HepG2 (cell line): ENCODE results near the gene MXRA8. TPM values are rescaled to one million over a fixed set of nuclear protein-coding genes. Genes with fewer than 3 reads are reported as not detected.
A peak's percentile ranks its signal among the peaks of the same experiment; 100 is the strongest.

Experiments used
- ARID2 ChIP-seq: sonication (generic); formaldehyde crosslinking; IDR thresholded peaks from 2 replicates; pipeline ENCODE4 v1.8.1; 2022; ENCODE audit warnings: mild to moderate bottlenecking, missing genetic modification reagents, borderline replicate concordance
- CHD4 ChIP-seq: fragments of 200-600 bp; sonication (generic); IDR thresholded peaks from 2 replicates; pipeline ENCODE4 v1.7.0; 2017; ENCODE audit warnings: mild to moderate bottlenecking, low read length, borderline replicate concordance
- IKZF1 ChIP-seq: fragments of 450-650 bp; IDR thresholded peaks from 2 replicates; pipeline ENCODE4 v1.7.1; 2016
- NFATC3 ChIP-seq: sonication (generic); formaldehyde crosslinking; IDR thresholded peaks from 2 replicates; pipeline ENCODE4 v1.5.1; 2020; ENCODE audit warnings: mild to moderate bottlenecking, missing genetic modification reagents
- NFKB2 ChIP-seq: sonication (generic); formaldehyde crosslinking; IDR thresholded peaks from 2 replicates; pipeline ENCODE4 v1.4.0; 2020; ENCODE audit warnings: missing genetic modification reagents, borderline replicate concordance
- NR2C2 ChIP-seq: sonication (generic); formaldehyde crosslinking; IDR thresholded peaks from 2 replicates; pipeline ENCODE4 v1.4.0; 2020; ENCODE audit warnings: missing genetic modification reagents, mild to moderate bottlenecking, moderate library complexity, borderline replicate concordance
- SMAD9 ChIP-seq: sonication (generic); formaldehyde crosslinking; IDR thresholded peaks from 2 replicates; pipeline ENCODE4 v1.5.1; 2020; ENCODE audit warnings: mild to moderate bottlenecking, missing genetic modification reagents
- SRSF9 ChIP-seq: fragments of 200-400 bp; formaldehyde crosslinking; IDR thresholded peaks from 2 replicates; pipeline ENCODE4 v1.6.1; 2018; ENCODE audit warnings: borderline replicate concordance, mild to moderate bottlenecking, low read depth, low read length; ENCODE audit not compliant: insufficient read depth, poor library complexity, severe bottlenecking
- STAT5B ChIP-seq: sonication (generic); formaldehyde crosslinking; IDR thresholded peaks from 2 replicates; pipeline ENCODE4 v1.4.0; 2020; ENCODE audit warnings: missing genetic modification reagents
- THYN1 ChIP-seq: sonication (generic); formaldehyde crosslinking; IDR thresholded peaks from 2 replicates; pipeline ENCODE4 v1.8.1; 2023; ENCODE audit warnings: low read depth, mild to moderate bottlenecking, moderate library complexity, missing genetic modification reagents, borderline replicate concordance
- XBP1 ChIP-seq: sonication (generic); formaldehyde crosslinking; IDR thresholded peaks from 2 replicates; pipeline ENCODE4 v1.5.0; 2020; ENCODE audit warnings: missing genetic modification reagents
- YY1 ChIP-seq: IDR thresholded peaks from 2 replicates; pipeline ENCODE4 v1.6.1; 2011; ENCODE audit warnings: low read length, low read depth, moderate library complexity, mild to moderate bottlenecking; ENCODE audit not compliant: insufficient read depth, insufficient replicate concordance
- ZBTB7A ChIP-seq: sonication (generic); formaldehyde crosslinking; IDR thresholded peaks from 2 replicates; pipeline ENCODE4 v1.8.0; 2022; ENCODE audit warnings: mild to moderate bottlenecking, missing genetic modification reagents
- ZC3H4 ChIP-seq: sonication (generic); formaldehyde crosslinking; IDR thresholded peaks from 2 replicates; pipeline ENCODE4 v1.4.0; 2020; ENCODE audit warnings: missing genetic modification reagents, borderline replicate concordance
- ZNF383 ChIP-seq: sonication (generic); formaldehyde crosslinking; IDR thresholded peaks from 2 replicates; pipeline ENCODE4 v1.4.0; 2020; ENCODE audit warnings: missing genetic modification reagents, mild to moderate bottlenecking, borderline replicate concordance
- ZNF460 ChIP-seq: sonication (generic); formaldehyde crosslinking; IDR thresholded peaks from 2 replicates; pipeline ENCODE4 v1.5.1; 2020; ENCODE audit warnings: missing genetic modification reagents, mild to moderate bottlenecking, borderline replicate concordance
- ZNF543 ChIP-seq: sonication (generic); formaldehyde crosslinking; IDR thresholded peaks from 2 replicates; pipeline ENCODE4 v1.4.0; 2020; ENCODE audit warnings: mild to moderate bottlenecking, missing genetic modification reagents
- ZNF782 ChIP-seq: sonication (generic); formaldehyde crosslinking; IDR thresholded peaks from 2 replicates; pipeline ENCODE4 v1.4.0; 2020; ENCODE audit warnings: missing genetic modification reagents, mild to moderate bottlenecking, borderline replicate concordance
- ZNF841 ChIP-seq: sonication (generic); formaldehyde crosslinking; IDR thresholded peaks from 2 replicates; pipeline ENCODE4 v1.8.1; 2023; ENCODE audit warnings: missing genetic modification reagents, borderline replicate concordance
- ZNF891 ChIP-seq: sonication (generic); formaldehyde crosslinking; IDR thresholded peaks from 2 replicates; pipeline ENCODE4 v1.5.0; 2020; ENCODE audit warnings: mild to moderate bottlenecking, missing genetic modification reagents
- polyA plus RNA-seq, 8 experiments: library from polyadenylated mRNA; depleted of rRNA in 3 of 8; stranded (reverse) in 7 of 8; unstranded in 1 of 8; fragments of >200 nt; fragmentation: Illumina TruSeq in 4 of 8; extraction: Trizol in 4 of 8; gene quantifications; 2 replicates each; pipeline versions ENCODE4 v1.2.1 to v1.2.3, GENCODE V29; 2011 to 2016; ENCODE audit warnings: low read depth in 4 of 8, missing spikeins in 1 of 8, mixed read lengths in 1 of 8; ENCODE audit not compliant: insufficient read depth in 1 of 8
- total RNA-seq, 5 experiments: library from RNA; depleted of rRNA; stranded (reverse); fragments of >200 nt; fragmentation: Illumina TruSeq; extraction: Trizol; gene quantifications; 2 replicates each; pipeline ENCODE4 v1.2.3, GENCODE V29; 2016; ENCODE audit warnings: low read depth in 1 of 5
- TF ChIP-seq, protein P1 (sequence below): sonication (generic); formaldehyde crosslinking; IDR thresholded peaks from 2 replicates; pipeline ENCODE4 v1.4.0; 2020; ENCODE audit warnings: mild to moderate bottlenecking, low read depth, missing genetic modification reagents
- TF ChIP-seq, protein P2 (sequence below): conservative IDR thresholded peaks from 2 replicates; pipeline ENCODE4 v1.6.1; 2018; ENCODE audit warnings: missing genetic modification reagents
- TF ChIP-seq, protein P3 (sequence below): sonication (generic); formaldehyde crosslinking; IDR thresholded peaks from 2 replicates; pipeline ENCODE4 v1.4.0; 2020; ENCODE audit warnings: mild to moderate bottlenecking, missing genetic modification reagents
- TF ChIP-seq, protein P4 (sequence below): sonication (generic); formaldehyde crosslinking; IDR thresholded peaks from 2 replicates; pipeline ENCODE4 v1.4.0; 2020; ENCODE audit warnings: missing genetic modification reagents

MXRA8 gene
- total and polyA plus RNA-seq, 2 of the 13 experiments (the other 11 are each of a cell fraction or from before 2014, with no cell fraction given) = 19.8 to 44.8 TPM

DNA sequence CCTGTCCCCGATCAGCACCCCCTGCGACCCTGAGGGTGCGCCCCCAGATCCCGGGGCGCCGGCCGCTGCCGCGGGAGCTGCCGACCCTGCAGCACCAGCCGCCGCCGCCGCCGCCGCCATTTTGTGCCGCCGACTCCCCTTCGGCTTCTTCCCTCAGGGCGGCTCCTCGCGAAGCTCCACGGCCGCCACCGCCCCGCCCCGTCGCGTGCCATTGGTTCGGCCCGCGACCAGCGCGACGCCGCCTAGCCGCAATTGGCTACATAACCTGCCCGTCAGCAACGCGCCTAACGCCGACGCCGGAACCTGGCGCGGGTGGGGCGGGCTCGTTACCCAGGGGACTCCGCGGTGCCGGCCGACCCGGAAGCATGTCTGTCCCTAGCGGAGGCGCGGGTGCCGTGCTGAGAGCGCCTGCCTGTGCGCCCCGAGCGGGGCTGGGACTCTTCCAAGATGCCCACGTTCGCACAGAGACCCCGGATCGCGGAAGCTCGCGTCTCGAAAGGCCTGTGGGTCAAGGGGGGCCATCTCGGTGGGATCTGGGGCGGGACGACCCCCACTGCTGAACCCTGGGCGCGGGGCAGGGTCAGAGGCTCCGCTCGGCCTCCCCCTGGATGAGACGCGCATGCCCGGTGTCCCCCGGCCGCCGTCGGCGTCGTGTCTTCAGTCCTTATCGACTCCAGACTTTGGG lies 41.0 kb upstream of the MXRA8 start, which contains the start of gene CCNL2 (continued):
- TF ChIP-seq ARID2 (CRISPR knock-in tag) (no peak), SMAD9 (CRISPR knock-in tag) (no peak), NFKB2 (CRISPR knock-in tag) (peak; percentile 45; the same call in 1 of the 2 replicates), ZNF841 (CRISPR knock-in tag) (no peak), IKZF1 (no peak), STAT5B (no peak), ZC3H4 (CRISPR knock-in tag) (no peak), YY1 (peak; percentile 96), ZNF383 (peak; percentile 92; the same call in 1 of the 2 replicates), ZBTB7A (CRISPR knock-in tag) (no peak; the same call in 1 of the 2 replicates), SRSF9 (no peak), ZNF782 (CRISPR knock-in tag) (peak; percentile 57; the same call in 1 of the 2 replicates), CHD4 (no peak), ZNF891 (CRISPR knock-in tag) (peak; percentile 49; the same call in 1 of the 2 replicates), NR2C2 (CRISPR knock-in tag) (peak; percentile 97), THYN1 (CRISPR knock-in tag) (no peak), ZNF460 (CRISPR knock-in tag) (no peak), ZNF543 (CRISPR knock-in tag) (peak; percentile 46; the same call in 1 of the 2 replicates), NFATC3 (CRISPR knock-in tag) (no peak), XBP1 (CRISPR knock-in tag) (no peak)
- TF ChIP-seq, protein P1, sequence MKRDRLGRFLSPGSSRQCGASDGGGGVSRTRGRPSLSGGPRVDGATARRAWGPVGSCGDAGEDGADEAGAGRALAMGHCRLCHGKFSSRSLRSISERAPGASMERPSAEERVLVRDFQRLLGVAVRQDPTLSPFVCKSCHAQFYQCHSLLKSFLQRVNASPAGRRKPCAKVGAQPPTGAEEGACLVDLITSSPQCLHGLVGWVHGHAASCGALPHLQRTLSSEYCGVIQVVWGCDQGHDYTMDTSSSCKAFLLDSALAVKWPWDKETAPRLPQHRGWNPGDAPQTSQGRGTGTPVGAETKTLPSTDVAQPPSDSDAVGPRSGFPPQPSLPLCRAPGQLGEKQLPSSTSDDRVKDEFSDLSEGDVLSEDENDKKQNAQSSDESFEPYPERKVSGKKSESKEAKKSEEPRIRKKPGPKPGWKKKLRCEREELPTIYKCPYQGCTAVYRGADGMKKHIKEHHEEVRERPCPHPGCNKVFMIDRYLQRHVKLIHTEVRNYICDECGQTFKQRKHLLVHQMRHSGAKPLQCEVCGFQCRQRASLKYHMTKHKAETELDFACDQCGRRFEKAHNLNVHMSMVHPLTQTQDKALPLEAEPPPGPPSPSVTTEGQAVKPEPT (CRISPR knock-in tag) = peak; percentile 27; the same call in 1 of the 2 replicates
- TF ChIP-seq, protein P2, sequence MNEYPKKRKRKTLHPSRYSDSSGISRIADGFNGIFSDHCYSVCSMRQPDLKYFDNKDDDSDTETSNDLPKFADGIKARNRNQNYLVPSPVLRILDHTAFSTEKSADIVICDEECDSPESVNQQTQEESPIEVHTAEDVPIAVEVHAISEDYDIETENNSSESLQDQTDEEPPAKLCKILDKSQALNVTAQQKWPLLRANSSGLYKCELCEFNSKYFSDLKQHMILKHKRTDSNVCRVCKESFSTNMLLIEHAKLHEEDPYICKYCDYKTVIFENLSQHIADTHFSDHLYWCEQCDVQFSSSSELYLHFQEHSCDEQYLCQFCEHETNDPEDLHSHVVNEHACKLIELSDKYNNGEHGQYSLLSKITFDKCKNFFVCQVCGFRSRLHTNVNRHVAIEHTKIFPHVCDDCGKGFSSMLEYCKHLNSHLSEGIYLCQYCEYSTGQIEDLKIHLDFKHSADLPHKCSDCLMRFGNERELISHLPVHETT (CRISPR knock-in tag) = no peak; the same call in 1 of the 2 replicates
- TF ChIP-seq, protein P3, sequence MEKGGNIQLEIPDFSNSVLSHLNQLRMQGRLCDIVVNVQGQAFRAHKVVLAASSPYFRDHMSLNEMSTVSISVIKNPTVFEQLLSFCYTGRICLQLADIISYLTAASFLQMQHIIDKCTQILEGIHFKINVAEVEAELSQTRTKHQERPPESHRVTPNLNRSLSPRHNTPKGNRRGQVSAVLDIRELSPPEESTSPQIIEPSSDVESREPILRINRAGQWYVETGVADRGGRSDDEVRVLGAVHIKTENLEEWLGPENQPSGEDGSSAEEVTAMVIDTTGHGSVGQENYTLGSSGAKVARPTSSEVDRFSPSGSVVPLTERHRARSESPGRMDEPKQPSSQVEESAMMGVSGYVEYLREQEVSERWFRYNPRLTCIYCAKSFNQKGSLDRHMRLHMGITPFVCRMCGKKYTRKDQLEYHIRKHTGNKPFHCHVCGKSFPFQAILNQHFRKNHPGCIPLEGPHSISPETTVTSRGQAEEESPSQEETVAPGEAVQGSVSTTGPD (CRISPR knock-in tag) = no peak
- TF ChIP-seq, protein P4, sequence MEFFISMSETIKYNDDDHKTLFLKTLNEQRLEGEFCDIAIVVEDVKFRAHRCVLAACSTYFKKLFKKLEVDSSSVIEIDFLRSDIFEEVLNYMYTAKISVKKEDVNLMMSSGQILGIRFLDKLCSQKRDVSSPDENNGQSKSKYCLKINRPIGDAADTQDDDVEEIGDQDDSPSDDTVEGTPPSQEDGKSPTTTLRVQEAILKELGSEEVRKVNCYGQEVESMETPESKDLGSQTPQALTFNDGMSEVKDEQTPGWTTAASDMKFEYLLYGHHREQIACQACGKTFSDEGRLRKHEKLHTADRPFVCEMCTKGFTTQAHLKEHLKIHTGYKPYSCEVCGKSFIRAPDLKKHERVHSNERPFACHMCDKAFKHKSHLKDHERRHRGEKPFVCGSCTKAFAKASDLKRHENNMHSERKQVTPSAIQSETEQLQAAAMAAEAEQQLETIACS = no peak
